ENCODE measurements around the gene SMIM10L1.
A peak's percentile ranks its signal among the peaks of the same experiment; 100 is the strongest.

The SMIM10L1 gene

GRCh38 chr12:11171145-11171968 lies at the start of gene SMIM10L1:
Gene SMIM10L1 (plus strand): TSS chr12:11171194. CDS start chr12:11171357, 163 bp downstream.
- DNase-seq (ENCODE audit: low read depth in 2 of 2): peak; percentile 72 to 79

GRCh38 chr12:11130382-11130781 lies 40.6 kb upstream of the SMIM10L1 start:
- no peak for DNase-seq (ENCODE audit: low read depth in 2 of 2)

GRCh38 chr12:11130999-11131398 lies 40.0 kb upstream of the SMIM10L1 start:
- DNase-seq (ENCODE audit: low read depth in 2 of 2): no peak

- DNase-seq (ENCODE audit: low read depth in 2 of 2): no peak
Measured at GRCh38 chr12:11133162-11133561, 37.8 kb upstream of the SMIM10L1 start.

- DNase-seq (ENCODE audit: low read depth in 2 of 2): no peak
Measured at GRCh38 chr12:11133816-11134215, 37.2 kb upstream of the SMIM10L1 start.

- DNase-seq (ENCODE audit: low read depth in 2 of 2): no peak
Measured at GRCh38 chr12:11134305-11134704, 36.7 kb upstream of the SMIM10L1 start, which contains the start of gene TAS2R30. Gene TAS2R30 (minus strand): TSS chr12:11134644. CDS start chr12:11134244, 400 bp downstream.

- no peak for DNase-seq (ENCODE audit: low read depth in 2 of 2)
Measured at GRCh38 chr12:11136075-11136474, 34.9 kb upstream of the SMIM10L1 start.

- DNase-seq (ENCODE audit: low read depth in 2 of 2): no peak
Measured at GRCh38 chr12:11143352-11143751, 27.6 kb upstream of the SMIM10L1 start.

- no peak for DNase-seq (ENCODE audit: low read depth in 2 of 2)
Measured at GRCh38 chr12:11144297-11144696, 26.7 kb upstream of the SMIM10L1 start.

GRCh38 chr12:11147420-11147819 lies 23.6 kb upstream of the SMIM10L1 start:
- DNase-seq (ENCODE audit: low read depth in 2 of 2): no peak

- no peak for DNase-seq (ENCODE audit: low read depth in 2 of 2)
Measured at GRCh38 chr12:11150832-11151231, 20.2 kb upstream of the SMIM10L1 start.

GRCh38 chr12:11152725-11153124 lies 18.3 kb upstream of the SMIM10L1 start:
- DNase-seq (ENCODE audit: low read depth in 2 of 2): no peak

GRCh38 chr12:11154400-11154925 lies 16.5 kb upstream of the SMIM10L1 start:
- no peak for DNase-seq (ENCODE audit: low read depth in 2 of 2)

GRCh38 chr12:11158885-11159444 lies 12.0 kb upstream of the SMIM10L1 start:
- DNase-seq (ENCODE audit: low read depth in 2 of 2): no peak

GRCh38 chr12:11162502-11162901 lies 8.5 kb upstream of the SMIM10L1 start:
- DNase-seq (ENCODE audit: low read depth in 2 of 2): no peak

- DNase-seq (ENCODE audit: low read depth in 2 of 2): no peak
Measured at GRCh38 chr12:11164384-11164783, 6.6 kb upstream of the SMIM10L1 start.

GRCh38 chr12:11166300-11166699 lies 4.7 kb upstream of the SMIM10L1 start:
- no peak for DNase-seq (ENCODE audit: low read depth in 2 of 2)

GRCh38 chr12:11170810-11171144 lies 217 bp upstream of the SMIM10L1 start:
- no peak for DNase-seq (ENCODE audit: low read depth in 2 of 2)

GRCh38 chr12:11171969-11172675 lies 1.1 kb downstream of the SMIM10L1 start:
- DNase-seq (ENCODE audit: low read depth in 2 of 2): no peak

- no peak for DNase-seq (ENCODE audit: low read depth in 2 of 2)
Measured at GRCh38 chr12:11174022-11174421, 3.0 kb downstream of the SMIM10L1 start.

- DNase-seq (ENCODE audit: low read depth in 2 of 2): no peak
Measured at GRCh38 chr12:11178250-11178649, 7.3 kb downstream of the SMIM10L1 start.

GRCh38 chr12:11182529-11182928 lies 11.5 kb downstream of the SMIM10L1 start:
- no peak for DNase-seq (ENCODE audit: low read depth in 2 of 2)

- no peak for DNase-seq (ENCODE audit: low read depth in 2 of 2)
Measured at GRCh38 chr12:11183011-11183410, 12.0 kb downstream of the SMIM10L1 start.

All from activated CD4-positive, alpha-beta T cell treated with anti-CD3 and anti-CD28 coated beads for 24 hours (primary cell).